Activated CD4-positive, alpha-beta T cell treated with anti-CD3 and anti-CD28 coated beads, Interleukin-2, amount 50 U/mL, for 24 hours (primary cell): ENCODE measurements around the gene TUBB6.

ENCODE experiments used
- DNase-seq, 2 donors: peaks; one replicate each; pipeline ENCODE4 v3.0.0-alpha.2; 2020; ENCODE audit warnings: low read depth in 1 of 2, low spot score in 1 of 2

TUBB6 gene

GRCh38 chr18:12313530-12314245 is 5.6 kb downstream of the TUBB6 start:
- no peak for DNase-seq

DNA sequence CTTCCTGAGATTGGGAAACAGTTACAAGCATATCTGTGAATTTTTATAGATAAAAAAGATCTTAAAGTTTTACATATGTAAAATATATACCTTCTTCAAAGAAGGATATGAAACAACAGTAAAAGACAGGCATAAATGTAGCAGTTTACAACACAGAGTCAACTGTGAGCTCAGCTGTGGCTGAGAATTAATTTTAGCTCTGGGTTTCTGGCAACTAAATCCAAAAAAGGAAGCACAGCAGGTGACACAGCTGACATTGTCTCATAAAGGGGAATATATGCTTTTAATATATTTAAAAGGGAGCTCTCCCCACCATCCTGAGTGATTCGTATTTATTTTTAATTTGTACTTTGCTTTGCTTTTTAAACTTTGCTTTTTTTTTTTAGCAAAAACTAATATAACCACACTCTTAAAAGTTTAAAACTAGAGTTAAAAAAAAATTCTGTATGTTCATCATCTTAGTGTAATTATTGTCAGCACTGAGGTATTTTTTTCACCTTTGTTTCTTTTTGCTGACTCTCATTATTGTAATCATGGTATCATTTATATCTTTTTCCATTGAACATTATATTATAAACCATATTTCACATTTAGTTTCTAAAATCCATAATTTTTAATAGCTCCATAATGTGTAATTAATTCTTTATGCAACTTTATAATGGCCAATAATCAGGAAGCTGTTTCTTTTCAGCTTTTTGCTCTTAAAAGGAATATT is 6.7 kb downstream of the TUBB6 start:
- no peak for DNase-seq

DNA sequence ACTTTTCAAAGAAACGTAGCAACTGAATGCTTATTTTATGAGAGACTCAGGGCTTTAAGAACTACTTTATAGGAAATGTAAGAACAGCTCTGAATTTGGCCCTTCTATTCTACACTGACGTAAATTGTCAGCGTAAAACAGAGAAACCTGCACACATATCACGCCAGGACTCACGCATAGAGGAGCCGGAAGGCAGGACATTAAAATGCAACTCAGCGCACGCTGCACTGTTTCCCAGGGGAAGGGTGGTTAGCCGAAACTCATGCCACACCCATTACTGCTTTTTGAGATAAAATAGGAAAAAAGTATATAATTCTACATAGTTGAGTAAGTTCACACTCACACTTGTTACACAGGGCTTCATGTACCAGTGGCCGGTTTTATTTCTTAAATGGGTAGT is 7.4 kb downstream of the TUBB6 start:
- no peak for DNase-seq

GRCh38 chr18:12315911-12316310 is 7.9 kb downstream of the TUBB6 start:
- DNase-seq = no peak

- no peak for DNase-seq
These were observed 9.8 kb downstream of the TUBB6 start for GRCh38 chr18:12317664-12318333.

DNA sequence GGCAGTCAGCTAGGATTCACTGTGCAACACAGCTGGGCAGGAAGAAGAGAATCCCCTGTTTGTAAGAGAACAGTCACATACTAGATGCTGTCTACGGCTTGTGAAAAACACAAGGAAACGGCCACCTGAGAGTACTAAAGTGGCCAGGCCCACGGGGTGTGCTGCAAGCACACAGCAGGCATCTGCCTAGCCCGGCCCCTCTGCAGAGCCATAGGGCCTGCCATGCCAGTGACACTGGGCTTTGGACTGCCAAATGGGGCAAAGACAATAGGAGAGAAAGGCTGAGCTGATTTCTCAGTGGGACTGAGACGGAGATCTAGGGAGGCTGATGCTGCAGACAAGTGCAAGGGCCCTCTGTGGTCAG is 10.3 kb downstream of the TUBB6 start:
- DNase-seq = no peak

- DNase-seq = no peak
These were observed 10.8 kb downstream of the TUBB6 start for GRCh38 chr18:12318857-12319256.

GRCh38 chr18:12321333-12321732 is 13.3 kb downstream of the TUBB6 start:
- no peak for DNase-seq

GRCh38 chr18:12324991-12325725 is 17.1 kb downstream of the TUBB6 start:
- DNase-seq = no peak

GRCh38 chr18:12325726-12326245 is 17.7 kb downstream of the TUBB6 start:
- no peak for DNase-seq

- no peak for DNase-seq
These were observed 18.8 kb downstream of the TUBB6 start for GRCh38 chr18:12326711-12327460.

- peak; percentile 53 to 56 for DNase-seq
These were observed 19.6 kb downstream of the TUBB6 start for GRCh38 chr18:12327510-12328178.

- no peak for DNase-seq
These were observed 20.3 kb downstream of the TUBB6 start for GRCh38 chr18:12328179-12328823.

DNA sequence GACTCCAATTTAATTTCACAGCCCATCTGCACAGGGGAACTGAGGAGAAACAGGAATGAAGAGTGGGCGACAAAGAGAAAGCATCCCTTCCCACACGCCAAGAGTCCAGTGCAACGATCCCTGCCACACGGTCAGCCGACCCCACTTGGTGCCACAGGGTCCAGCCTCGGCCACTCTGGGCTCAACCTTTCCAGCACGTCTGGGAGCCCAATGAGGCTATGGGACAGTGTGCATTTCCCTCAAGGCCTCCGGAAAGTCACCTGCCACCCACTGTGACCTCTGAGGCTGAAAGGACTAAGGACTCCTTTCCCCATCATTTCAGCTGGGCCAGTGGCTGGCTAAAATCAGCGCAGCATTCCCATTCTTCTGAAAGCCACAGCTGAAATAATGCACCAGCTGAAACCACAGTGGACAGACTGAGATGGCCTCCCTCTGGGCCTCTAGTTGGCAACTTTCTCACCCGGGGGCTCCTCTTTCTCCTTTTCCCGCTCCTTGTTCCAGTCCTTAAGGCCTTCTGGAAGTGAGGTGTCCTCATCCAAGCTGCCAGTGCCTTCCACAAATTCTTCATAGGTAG is 21.2 kb downstream of the TUBB6 start:
- DNase-seq = no peak

- DNase-seq = no peak
These were observed 22.7 kb downstream of the TUBB6 start for GRCh38 chr18:12330766-12331165.

DNA sequence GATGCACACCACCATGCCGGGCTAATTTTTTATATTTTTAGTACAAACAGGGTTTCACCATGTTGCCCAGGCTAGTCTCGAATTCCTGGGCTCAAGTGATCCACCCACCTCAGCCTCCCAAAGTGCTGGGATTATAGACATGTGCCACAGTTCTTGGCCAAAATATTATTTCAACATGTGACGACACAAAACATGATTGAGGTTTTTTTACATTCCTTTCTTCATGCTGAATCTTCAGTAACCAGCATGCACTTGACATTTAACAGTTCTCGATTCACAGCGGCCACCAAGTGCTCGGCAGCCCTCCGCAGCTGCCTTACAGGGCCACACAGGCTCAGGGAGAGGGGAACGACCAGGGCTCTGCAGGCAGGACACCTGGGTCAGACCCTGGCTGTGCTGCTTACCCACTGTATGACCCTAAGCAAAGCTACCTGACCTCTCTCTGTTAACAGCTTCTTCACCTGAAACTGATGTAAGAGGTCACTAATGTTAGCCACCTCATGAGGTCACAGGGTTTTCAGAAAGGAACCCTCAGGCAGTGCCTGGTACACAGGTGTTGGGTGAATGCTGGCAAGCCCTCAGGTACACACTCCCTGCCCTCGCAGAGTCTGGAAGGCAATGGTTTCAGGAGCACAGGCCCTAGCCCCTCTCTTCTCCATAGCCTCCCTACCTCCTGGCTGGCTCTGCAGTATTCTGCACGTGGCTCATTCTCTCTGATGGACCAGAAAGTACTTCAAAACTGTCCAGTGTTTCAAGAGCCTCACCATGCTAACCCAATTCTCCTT is 25.7 kb downstream of the TUBB6 start:
- no peak for DNase-seq

DNA sequence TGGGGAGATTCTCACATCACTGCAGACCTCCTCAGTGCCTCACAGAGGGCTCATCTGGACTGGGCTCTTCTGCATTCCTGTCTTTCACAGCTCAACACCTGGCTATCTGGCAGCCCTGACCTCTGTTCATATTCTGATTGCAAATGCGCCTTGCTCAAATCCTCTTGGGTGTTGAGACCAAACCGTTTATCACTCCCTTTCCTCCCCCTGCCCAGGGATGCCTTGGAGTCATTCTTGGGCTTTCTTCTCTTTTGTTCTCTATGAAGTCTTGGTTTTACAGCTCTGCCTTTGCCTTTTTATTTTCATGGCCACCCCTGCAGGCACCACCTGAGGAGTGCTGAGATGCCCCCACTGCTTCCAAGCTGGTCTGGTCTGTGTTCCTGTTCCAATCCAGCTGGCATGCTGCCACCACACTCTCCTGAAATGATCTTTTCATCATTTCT is 26.3 kb downstream of the TUBB6 start:
- DNase-seq = no peak

DNA sequence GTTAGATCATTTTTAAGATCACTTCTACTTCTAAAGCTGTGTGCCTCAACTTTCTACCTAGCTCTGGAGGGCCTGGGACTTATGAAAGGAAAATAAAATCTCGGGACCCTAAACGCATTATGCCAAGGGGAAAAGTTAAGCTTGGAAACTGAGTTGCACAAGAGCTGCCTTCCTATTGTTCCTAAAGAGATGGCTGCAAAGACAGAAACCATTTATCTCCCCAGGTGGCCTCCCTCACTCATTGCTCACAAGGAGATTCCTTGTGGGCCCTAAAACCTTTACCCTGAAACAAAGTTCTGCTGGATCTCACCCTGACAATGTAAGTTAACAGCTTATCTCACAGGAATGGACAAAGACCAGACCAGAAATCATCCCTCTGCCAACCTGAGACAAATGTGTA is 26.8 kb downstream of the TUBB6 start:
- no peak for DNase-seq
